A549 treated with AZD9567 at 1 μM for 4 hours (cell line): ENCODE results near the gene DUXB. TPM values are rescaled to one million over a fixed set of nuclear protein-coding genes. Genes with fewer than 3 reads are reported as not detected.

Experiments
- total RNA-seq: library from RNA; stranded (reverse); fragments of 200-300 nt; extraction: Qiagen RNA extraction; gene quantifications from 5 replicates; pipeline ENCODE4 v1.2.3, GENCODE V29; 2022; ENCODE audit not compliant: insufficient read depth

DUXB gene
- total RNA-seq = 0.07 TPM in 1 of 5 replicates, not detected in the others

DNA sequence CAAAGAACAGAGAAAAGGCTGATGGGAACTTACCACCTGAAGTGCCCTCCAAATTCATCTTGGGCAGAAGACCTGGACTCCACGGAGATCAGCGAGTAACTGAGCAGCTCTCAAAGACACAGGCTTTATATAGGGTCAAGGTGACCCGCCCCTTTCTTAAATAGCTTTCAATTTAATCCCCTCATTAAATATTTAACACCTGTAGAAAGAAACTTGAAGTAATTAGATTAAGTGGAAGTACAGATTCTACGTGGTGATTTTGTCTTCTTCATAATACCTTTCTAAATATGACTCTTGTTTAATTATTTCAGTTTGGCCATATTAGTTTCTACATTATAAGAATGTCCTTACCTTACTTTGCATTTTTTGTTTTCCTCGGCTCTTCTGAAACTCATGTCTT is at the start of gene DUXB:
Gene DUXB (minus strand): TSS at position 101 of the 400 bp plus-strand sequence. CDS start 43 bp downstream, at position 58.

GRCh38 chr16:75726390-75726789 is 25.1 kb upstream of the DUXB start, which contains the start of gene CPHXL:
CPHXL (minus strand) TSS chr16:75726490; CDS start chr16:75726442, 48 bp downstream.

GRCh38 chr16:75676909-75677308 is 24.4 kb downstream of the DUXB start, which contains the start of gene CPHXL2:
CPHXL2 (minus strand) TSS chr16:75677009; CDS start chr16:75676999, 10 bp downstream.

DNA sequence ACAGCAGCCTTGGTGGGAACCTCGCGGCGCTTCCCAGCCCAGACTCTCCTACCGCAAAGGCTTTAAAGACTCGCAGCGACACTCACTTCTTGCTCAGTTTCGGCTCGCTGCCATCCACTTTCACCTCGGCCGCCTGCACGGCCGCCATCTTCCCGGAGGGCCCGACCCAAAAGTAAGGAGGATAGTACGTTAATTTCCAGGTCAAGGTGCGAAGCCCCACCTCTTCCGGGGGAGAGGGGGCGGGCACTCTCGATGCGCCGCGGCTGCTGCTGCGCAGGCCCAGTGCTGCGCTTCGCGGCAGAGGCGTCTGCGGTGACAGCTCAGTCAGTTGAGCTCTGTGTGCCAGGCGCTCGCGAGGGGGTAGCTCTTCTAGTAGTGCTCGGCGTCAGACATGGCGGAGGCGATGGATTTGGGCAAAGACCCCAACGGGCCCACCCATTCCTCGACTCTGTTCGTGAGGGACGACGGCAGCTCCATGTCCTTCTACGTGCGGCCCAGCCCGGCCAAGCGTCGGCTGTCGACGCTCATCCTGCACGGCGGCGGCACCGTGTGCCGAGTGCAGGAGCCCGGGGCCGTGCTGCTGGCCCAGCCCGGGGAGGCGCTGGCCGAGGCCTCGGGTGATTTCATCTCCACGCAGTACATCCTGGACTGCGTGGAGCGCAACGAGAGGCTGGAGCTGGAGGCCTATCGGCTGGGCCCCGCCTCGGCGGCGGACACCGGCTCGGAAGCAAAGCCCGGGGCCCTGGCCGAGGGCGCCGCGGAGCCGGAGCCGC is 53.6 kb downstream of the DUXB start, which contains the start of the genes KARS1 and TERF2IP:
Gene KARS1 (minus strand): TSS at position 174 of the 773 bp plus-strand sequence. CDS start 26 bp downstream, at position 148.
Gene TERF2IP (plus strand): TSS at position 282 of the 773 bp plus-strand sequence. CDS start 110 bp downstream, at position 392.

Other genes with a start within 250 kb of the DUXB start
- 15.2 to 18.3 TPM (median 16.9 TPM) in 5 replicates for gene TMEM170A, start 236.8 kb downstream of the DUXB start, total RNA-seq
- 0.12 to 0.20 TPM (median 0.14 TPM) in 4 of 5 replicates, not detected in the other for gene CHST6, start 206.0 kb downstream of the DUXB start, total RNA-seq
- 0.03 to 0.18 TPM (median 0.03 TPM) in 3 of 5 replicates, not detected in the others for gene CHST5, start 165.4 kb downstream of the DUXB start, total RNA-seq
- 9.4 to 12.9 TPM (median 10.5 TPM) in 5 replicates for gene TMEM231, start 145.2 kb downstream of the DUXB start, total RNA-seq
- 76.4 to 95.7 TPM (median 90.8 TPM) in 5 replicates for gene GABARAPL2, start 135.1 kb downstream of the DUXB start, total RNA-seq
- gene ADAT1, start 78.2 kb downstream of the DUXB start, total RNA-seq = 28.4 to 40.0 TPM (median 39.5 TPM) in 5 replicates
- 155 to 203 TPM (median 165 TPM) in 5 replicates for gene KARS1, start 53.8 kb downstream of the DUXB start, total RNA-seq
- 45.4 to 51.7 TPM (median 47.7 TPM) in 5 replicates for gene TERF2IP, start 53.7 kb downstream of the DUXB start, total RNA-seq
- gene CPHXL2, start 24.5 kb downstream of the DUXB start, total RNA-seq = not detected in 5 replicates
- not detected in 5 replicates for gene CPHXL, start 25.0 kb upstream of the DUXB start, total RNA-seq